ENCODE data around the gene PTPRE.
"Not testable (repeated sequence)": the region's sequence is repeated elsewhere in the genome, so short reads cannot be mapped to it uniquely, and the experiment has no call there.

The PTPRE gene

GRCh38 chr10:127979045-127979444 lies 72.1 kb downstream of the PTPRE start:
- no peak for DNase-seq (ENCODE audit: low read depth, low spot score)

- DNase-seq (ENCODE audit: low read depth, low spot score) = no peak
These were observed 72.7 kb downstream of the PTPRE start for GRCh38 chr10:127979566-127979965.

GRCh38 chr10:127980898-127981297 lies 74.0 kb downstream of the PTPRE start:
- no peak for DNase-seq (ENCODE audit: low read depth, low spot score)

- no peak for DNase-seq (ENCODE audit: low read depth, low spot score)
These were observed 75.7 kb downstream of the PTPRE start for GRCh38 chr10:127982601-127983000.

GRCh38 chr10:127983344-127984100 lies 76.6 kb downstream of the PTPRE start:
- no peak for DNase-seq (ENCODE audit: low read depth, low spot score)

GRCh38 chr10:127984945-127985344 lies 78.0 kb downstream of the PTPRE start:
- DNase-seq (ENCODE audit: low read depth, low spot score) = no peak

GRCh38 chr10:127986531-127987466 lies 79.9 kb downstream of the PTPRE start:
- DNase-seq (ENCODE audit: low read depth, low spot score) = no peak

GRCh38 chr10:127987467-127988380 lies 80.8 kb downstream of the PTPRE start:
- no peak for DNase-seq (ENCODE audit: low read depth, low spot score)

GRCh38 chr10:127989481-127990012 lies 82.6 kb downstream of the PTPRE start:
- no peak for DNase-seq (ENCODE audit: low read depth, low spot score)

- DNase-seq (ENCODE audit: low read depth, low spot score) = not testable (repeated sequence)
These were observed 83.4 kb downstream of the PTPRE start for GRCh38 chr10:127990132-127990788.

- no peak for DNase-seq (ENCODE audit: low read depth, low spot score)
These were observed 84.1 kb downstream of the PTPRE start for GRCh38 chr10:127990846-127991542.

GRCh38 chr10:127991543-127992255 lies 84.8 kb downstream of the PTPRE start:
- DNase-seq (ENCODE audit: low read depth, low spot score) = no peak

- no peak for DNase-seq (ENCODE audit: low read depth, low spot score)
These were observed 85.5 kb downstream of the PTPRE start for GRCh38 chr10:127992376-127992775.

GRCh38 chr10:127993056-127993690 lies 86.3 kb downstream of the PTPRE start:
- no peak for DNase-seq (ENCODE audit: low read depth, low spot score)

GRCh38 chr10:127995939-127996338 lies 89.0 kb downstream of the PTPRE start:
- DNase-seq (ENCODE audit: low read depth, low spot score) = no peak

- no peak for DNase-seq (ENCODE audit: low read depth, low spot score)
These were observed 89.7 kb downstream of the PTPRE start for GRCh38 chr10:127996586-127996985.

GRCh38 chr10:127997271-127997670 lies 90.4 kb downstream of the PTPRE start:
- no peak for DNase-seq (ENCODE audit: low read depth, low spot score)

- no peak for DNase-seq (ENCODE audit: low read depth, low spot score)
These were observed 91.0 kb downstream of the PTPRE start for GRCh38 chr10:127997937-127998336.

Measured in ELF-1 (cell line).